Uterus (tissue), 4 donors: ENCODE results near the gene NPTX1. TPM values are rescaled to one million over a fixed set of nuclear protein-coding genes. Genes with fewer than 3 reads are reported as not detected.

Experiments used
- DNase-seq, 2 donors: peaks; one replicate each; pipeline ENCODE4 v3.0.0-alpha.2; 2019 to 2020
- H3K27ac ChIP-seq, 2 donors: fragments of 200-600 bp; sonication (generic); 1 replicate in 1 of 2; 2 replicates in 1 of 2; pipeline ENCODE4 v1.5.1; 2016 to 2018
- H3K27me3 ChIP-seq, 2 donors: fragments of 200-600 bp; sonication (generic); one replicate each; pipeline ENCODE4 v1.5.1; 2018 to 2019; ENCODE audit warnings: control low read depth in 1 of 2
- H3K36me3 ChIP-seq, 2 donors: fragments of 200-600 bp; sonication (generic); one replicate each; pipeline ENCODE4 v1.5.1; 2019; ENCODE audit warnings: control low read depth in 1 of 2
- H3K4me1 ChIP-seq, 2 donors: fragments of 200-600 bp; sonication (generic); one replicate each; pipeline ENCODE4 v1.5.1; 2018 to 2019; ENCODE audit warnings: control low read depth in 1 of 2
- H3K4me3 ChIP-seq, 2 donors: fragments of 200-600 bp; sonication (generic); 1 replicate in 1 of 2; 2 replicates in 1 of 2; pipeline ENCODE4 v1.5.1; 2018 to 2019; ENCODE audit warnings: mild to moderate bottlenecking in 1 of 2
- H3K9me3 ChIP-seq, 2 donors: fragments of 200-600 bp; sonication (generic); one replicate each; pipeline ENCODE4 v1.5.1; 2019; ENCODE audit warnings: control low read depth in 1 of 2
- POLR2A ChIP-seq, 2 donors: fragments of 450-650 bp; IDR thresholded peaks; one replicate each; pipeline ENCODE4 v1.6.1; 2016; ENCODE audit warnings: antibody characterized with exemption in 2 of 2, mild to moderate bottlenecking in 1 of 2, moderate library complexity in 1 of 2
- intact Hi-C: fragments of 100-400 bp; cut with DNase I; formaldehyde crosslinking; loops from one replicate; pipeline ENCODE4 v1.15.1; 2023; ENCODE audit warnings: low total_unique reads
- total RNA-seq, 4 donors: library from RNA; depleted of rRNA in 3 of 4; stranded (reverse); fragments of >200 nt in 3 of 4; gene quantifications; one replicate each; pipeline versions ENCODE4 v1.1.0 to v1.2.4, GENCODE V29; 2014 to 2023
- TF ChIP-seq, protein P1 (sequence below), 4 experiments: fragments of 200-600 bp in 2 of 4; fragments of 450-650 bp in 2 of 4; sonication (generic) in 2 of 4; IDR thresholded peaks; one replicate each; pipeline ENCODE4 v1.5.1; 2016 to 2019; ENCODE audit warnings: antibody characterized with exemption in 4 of 4, mild to moderate bottlenecking in 2 of 4, moderate library complexity in 1 of 4
- donor health status: DM: yes; HTN: yes; CAD: no.

NPTX1 gene
- total RNA-seq, 4 donors from 2014 or later: 1.6 to 2.1 TPM; not detected in 2

DNA sequence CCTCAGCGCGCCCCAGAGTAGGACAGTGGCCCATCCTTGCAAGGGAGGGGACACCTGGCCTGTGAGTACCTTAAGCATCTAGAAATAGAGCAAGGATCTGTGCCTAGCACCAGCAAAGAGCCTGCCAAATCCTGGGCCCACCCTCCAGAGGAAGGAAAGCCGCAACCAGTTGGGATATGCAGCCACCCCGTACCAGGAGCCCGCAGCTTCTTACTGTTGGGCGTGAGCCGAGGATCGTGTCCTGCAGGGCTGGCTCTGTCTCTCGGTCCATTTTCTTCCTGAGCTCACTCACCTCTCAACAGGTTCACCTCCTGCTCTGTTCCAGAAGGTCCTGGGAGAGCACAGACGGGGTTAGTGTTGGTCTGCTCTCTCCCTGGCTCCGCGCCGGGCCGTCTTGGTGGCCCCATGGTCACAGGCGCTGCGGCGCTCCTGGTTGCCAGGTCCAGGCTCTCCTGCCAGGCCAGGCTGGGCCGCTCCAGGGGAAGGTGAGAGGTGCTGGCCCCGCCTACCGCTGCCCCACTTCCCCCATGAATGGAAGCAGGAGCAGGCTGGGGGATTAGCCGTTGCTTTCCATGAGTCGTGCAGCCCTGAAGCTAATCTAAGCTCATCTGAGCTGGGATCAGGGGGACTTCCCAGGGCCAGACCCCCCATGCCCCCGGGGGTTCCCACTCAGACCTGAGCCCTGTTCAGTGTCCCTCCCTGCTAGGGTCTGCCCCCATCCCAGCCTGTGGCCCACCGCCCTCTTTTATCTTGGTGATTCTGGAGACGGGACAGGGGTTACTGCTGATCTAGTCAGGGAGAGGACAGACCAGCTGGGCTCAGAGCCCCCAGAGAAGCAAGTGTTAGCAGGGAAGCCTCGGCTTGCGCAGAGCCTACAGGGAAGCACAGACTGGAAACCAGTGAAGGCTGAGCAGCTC lies 48.8 kb downstream of the NPTX1 start:
- Histone ChIP-seq H3K4me3 (no peak overlapping the region), H3K36me3 (no peaks in the 10 kb centered on the region)
- peak in 1 of 2 donors; percentile 14 for DNase-seq

DNA sequence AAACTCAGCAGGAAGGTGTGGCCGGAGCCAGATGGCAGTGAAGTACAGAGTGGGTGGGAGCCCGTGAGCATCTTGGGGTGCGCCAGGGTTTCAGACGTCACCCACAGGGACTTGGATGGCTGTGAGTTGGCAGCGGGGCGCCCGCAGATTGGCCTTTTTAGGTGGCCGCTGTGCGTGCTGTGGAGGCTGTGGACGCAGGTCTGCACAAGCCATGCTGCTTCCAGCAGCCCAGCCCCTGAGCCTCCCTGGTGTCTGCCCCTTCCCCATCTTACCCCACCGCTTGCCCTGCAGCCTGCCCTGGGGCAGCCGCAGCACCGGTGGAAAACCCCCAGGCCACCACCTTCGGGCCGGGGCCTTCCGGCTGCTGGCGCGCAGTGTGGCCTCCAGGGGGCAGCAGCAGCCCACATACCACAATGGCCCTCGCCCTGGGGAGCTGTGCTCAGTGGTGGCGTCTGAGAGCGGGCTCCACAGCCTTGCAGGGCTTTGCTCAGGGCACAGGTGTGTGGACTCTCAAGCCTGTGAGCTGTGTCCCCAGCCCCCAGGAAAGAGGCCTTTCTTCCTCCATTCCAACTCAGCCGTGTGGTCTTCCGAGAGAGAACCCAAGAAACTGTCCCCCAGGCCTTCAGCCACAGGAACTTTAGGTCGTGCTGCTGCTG lies 49.6 kb downstream of the NPTX1 start:
- no peaks in the 10 kb centered on the region for H3K36me3 ChIP-seq
- DNase-seq: peak; percentile 61 to 75
- no peak overlapping the region for H3K4me3 ChIP-seq

More for the DNA sequence above, 48.8 kb downstream of the NPTX1 start:
- Histone ChIP-seq H3K4me1 (no peaks in the 10 kb centered on the region), H3K27me3 (no peaks in the 10 kb centered on the region), H3K9me3 (no peaks in the 10 kb centered on the region), H3K27ac (no peak overlapping the region)
- intact Hi-C loops: loop anchor here (2.0 to 10.0 kb wide), 2 partner anchors 427 to 553 kb away; no protein-coding TSS in a partner anchor
- TF ChIP-seq, protein P1, sequence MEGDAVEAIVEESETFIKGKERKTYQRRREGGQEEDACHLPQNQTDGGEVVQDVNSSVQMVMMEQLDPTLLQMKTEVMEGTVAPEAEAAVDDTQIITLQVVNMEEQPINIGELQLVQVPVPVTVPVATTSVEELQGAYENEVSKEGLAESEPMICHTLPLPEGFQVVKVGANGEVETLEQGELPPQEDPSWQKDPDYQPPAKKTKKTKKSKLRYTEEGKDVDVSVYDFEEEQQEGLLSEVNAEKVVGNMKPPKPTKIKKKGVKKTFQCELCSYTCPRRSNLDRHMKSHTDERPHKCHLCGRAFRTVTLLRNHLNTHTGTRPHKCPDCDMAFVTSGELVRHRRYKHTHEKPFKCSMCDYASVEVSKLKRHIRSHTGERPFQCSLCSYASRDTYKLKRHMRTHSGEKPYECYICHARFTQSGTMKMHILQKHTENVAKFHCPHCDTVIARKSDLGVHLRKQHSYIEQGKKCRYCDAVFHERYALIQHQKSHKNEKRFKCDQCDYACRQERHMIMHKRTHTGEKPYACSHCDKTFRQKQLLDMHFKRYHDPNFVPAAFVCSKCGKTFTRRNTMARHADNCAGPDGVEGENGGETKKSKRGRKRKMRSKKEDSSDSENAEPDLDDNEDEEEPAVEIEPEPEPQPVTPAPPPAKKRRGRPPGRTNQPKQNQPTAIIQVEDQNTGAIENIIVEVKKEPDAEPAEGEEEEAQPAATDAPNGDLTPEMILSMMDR (IDR thresholded peaks at IDR 0.05): no peak

DNA sequence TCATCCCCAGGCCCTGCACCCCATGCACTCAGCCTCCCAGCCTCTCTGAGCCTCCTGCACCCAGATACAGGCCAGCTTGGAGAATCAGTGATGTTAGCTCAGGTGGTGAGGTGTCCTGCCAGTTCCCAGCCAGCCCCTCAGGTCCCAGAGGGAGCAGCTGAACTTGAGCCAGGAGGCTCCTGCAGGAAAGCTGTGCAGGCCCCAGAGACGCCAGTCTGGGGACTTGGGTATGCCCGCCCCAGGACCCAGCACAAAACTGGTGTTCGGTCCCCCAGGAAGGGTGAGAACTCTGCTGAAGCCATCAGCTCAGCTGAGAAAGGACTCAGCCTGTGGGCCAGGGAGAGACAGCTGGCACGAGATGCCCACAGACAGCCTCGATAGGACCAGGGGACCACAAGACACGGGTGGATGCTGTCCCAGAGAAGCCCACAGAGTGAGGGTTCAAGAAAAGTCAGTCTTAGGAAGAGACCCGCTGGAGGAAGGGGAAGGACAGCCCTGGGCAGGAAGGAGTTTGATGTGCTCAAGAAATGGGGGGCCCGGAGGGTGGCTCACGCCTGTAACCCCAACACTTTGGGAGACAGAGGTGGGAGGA lies 50.5 kb downstream of the NPTX1 start:
- TF ChIP-seq POLR2A (IDR thresholded peaks at IDR 0.05): no peak
- TF ChIP-seq, protein P1 (IDR thresholded peaks at IDR 0.05): no peak
- intact Hi-C loops: loop anchor here (2.0 to 10.0 kb wide), 2 partner anchors 429 to 555 kb away; no protein-coding TSS in a partner anchor
- Histone ChIP-seq H3K36me3 (no peaks in the 10 kb centered on the region), H3K27me3 (no peaks in the 10 kb centered on the region), H3K4me3 (no peak overlapping the region), H3K9me3 (no peaks in the 10 kb centered on the region), H3K27ac (no peak overlapping the region), H3K4me1 (no peaks in the 10 kb centered on the region)
- no peak for DNase-seq

More for the DNA sequence above, 49.6 kb downstream of the NPTX1 start:
- Histone ChIP-seq H3K27me3 (no peaks in the 10 kb centered on the region), H3K4me1 (no peaks in the 10 kb centered on the region), H3K27ac (no peak overlapping the region), H3K9me3 (no peaks in the 10 kb centered on the region)
- TF ChIP-seq, protein P1 (IDR thresholded peaks at IDR 0.05): peak; percentile 95 to 98 (median 98)
- TF ChIP-seq POLR2A (IDR thresholded peaks at IDR 0.05): no peak
- intact Hi-C loops: loop anchor here (2.0 to 10.0 kb wide), 2 partner anchors 428 to 554 kb away; no protein-coding TSS in a partner anchor

DNA sequence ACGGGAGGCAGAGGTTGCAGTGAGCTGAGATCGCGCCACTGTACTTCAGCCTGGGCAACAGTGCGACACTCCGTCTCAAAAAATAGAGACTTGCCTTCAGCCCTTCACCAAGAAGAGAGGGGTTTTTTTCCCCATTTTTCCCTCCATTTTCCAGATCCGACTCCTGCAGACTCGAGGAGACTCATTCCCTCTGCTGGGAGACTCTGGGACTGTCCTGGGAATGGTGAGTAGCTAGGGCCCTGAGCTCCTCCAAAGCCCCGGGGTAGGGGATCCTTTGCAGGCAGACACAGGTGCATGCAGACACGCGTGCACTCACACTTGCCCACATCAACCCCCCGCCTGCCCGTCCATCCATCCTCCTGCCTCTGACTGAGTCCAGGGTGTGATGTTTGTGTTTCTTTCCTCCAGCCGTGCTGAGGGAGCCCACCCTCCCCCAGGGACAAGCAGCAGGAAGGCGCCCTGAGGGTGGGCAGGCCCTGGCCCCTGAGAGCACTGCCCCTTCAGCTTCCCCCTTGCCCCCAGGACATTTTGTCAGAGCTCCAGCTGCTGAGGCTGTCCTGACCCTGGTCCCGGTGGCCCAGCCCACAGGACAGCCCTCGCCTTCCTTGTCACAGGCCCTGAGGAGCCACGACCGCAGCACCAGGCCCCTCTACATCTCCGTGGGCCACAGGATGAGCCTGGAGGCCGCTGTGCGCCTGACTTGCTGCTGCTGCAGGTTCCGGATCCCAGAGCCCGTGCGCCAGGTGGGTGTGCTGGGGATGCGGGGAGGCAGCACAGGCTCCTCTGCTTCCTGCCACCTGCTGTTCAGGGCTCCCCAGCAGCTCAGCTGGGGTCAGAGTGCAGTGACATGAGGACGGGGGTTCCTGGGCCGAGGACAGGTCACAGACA lies 51.3 kb downstream of the NPTX1 start:
- Histone ChIP-seq H3K27me3 (no peaks in the 10 kb centered on the region), H3K9me3 (no peaks in the 10 kb centered on the region), H3K36me3 (no peaks in the 10 kb centered on the region), H3K4me1 (no peaks in the 10 kb centered on the region), H3K4me3 (no peak overlapping the region), H3K27ac (no peak overlapping the region)
- DNase-seq: no peak
- no peak for TF ChIP-seq POLR2A (IDR thresholded peaks at IDR 0.05)
- TF ChIP-seq, protein P1 (IDR thresholded peaks at IDR 0.05): no peak
- intact Hi-C loops: loop anchor here (10.0 kb wide), 1 partner anchor 430 kb away; no protein-coding TSS in a partner anchor
